IPS-18a (cell line): ENCODE data around the gene ITGB2.

Source experiments
- H3K27ac ChIP-seq: one replicate; pipeline ENCODE4 v1.5.1; 2013; ENCODE audit warnings: low read length
- H3K27me3 ChIP-seq: one replicate; pipeline ENCODE4 v1.6.1; 2013; ENCODE audit warnings: mild to moderate bottlenecking, low read length; ENCODE audit not compliant: control insufficient read depth, insufficient read depth
- H3K36me3 ChIP-seq: one replicate; pipeline ENCODE4 v1.6.1; 2013; ENCODE audit warnings: low read depth, low read length; ENCODE audit not compliant: control insufficient read depth
- H3K4me1 ChIP-seq: one replicate; pipeline ENCODE4 v1.6.1; 2013; ENCODE audit warnings: low read depth, low read length; ENCODE audit not compliant: control insufficient read depth
- H3K4me3 ChIP-seq: one replicate; pipeline ENCODE4 v1.5.1; 2013; ENCODE audit warnings: low read length
- H3K9ac ChIP-seq: one replicate; pipeline ENCODE4 v1.6.1; 2013; ENCODE audit warnings: mild to moderate bottlenecking, low read length, moderate library complexity
- H3K9me3 ChIP-seq: one replicate; pipeline ENCODE4 v1.6.1; 2013; ENCODE audit warnings: low read depth, low read length; ENCODE audit not compliant: control insufficient read depth

Gene ITGB2

GRCh38 chr21:44845418-44846223, 75.1 kb downstream of the ITGB2 start:
- no peak overlapping the region for H3K27ac ChIP-seq
- no peak overlapping the region for H3K9ac ChIP-seq
- no peaks in the 10 kb centered on the region for H3K9me3 ChIP-seq
- peaks cover 14% of the 10 kb centered on the region for H3K36me3 ChIP-seq
- peak overlapping the region; percentile 48 for H3K4me3 ChIP-seq
- peaks cover 3% of the 10 kb centered on the region for H3K4me1 ChIP-seq
- H3K27me3 ChIP-seq, result no peaks in the 10 kb centered on the region

DNA sequence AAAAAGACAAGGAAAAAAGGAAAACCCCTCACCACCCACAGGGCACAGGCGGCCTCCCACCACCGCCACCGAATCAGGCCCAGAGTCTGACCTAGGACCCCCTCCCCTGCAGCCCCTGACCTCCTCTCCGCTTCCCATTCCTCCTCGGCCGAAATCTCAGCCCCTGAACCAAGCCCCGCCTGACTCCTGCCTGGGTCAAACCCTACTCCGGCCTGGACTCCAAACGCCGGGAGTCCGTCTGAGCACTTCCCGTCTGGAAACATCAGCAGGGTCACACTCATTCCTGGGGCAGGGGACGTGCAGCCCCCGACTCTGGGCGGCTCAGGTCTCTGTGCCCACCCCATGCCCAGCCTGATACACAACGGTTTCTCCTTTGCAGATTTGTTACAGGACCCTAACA, 76.4 kb downstream of the ITGB2 start:
- peak overlapping the region; percentile 49 for H3K9ac ChIP-seq
- H3K9me3 ChIP-seq, result no peaks in the 10 kb centered on the region
- H3K36me3 ChIP-seq, result peaks cover under 1% of the 10 kb centered on the region
- peak overlapping the region; percentile 29 for H3K4me3 ChIP-seq
- no peak overlapping the region for H3K27ac ChIP-seq
- H3K4me1 ChIP-seq, result peaks cover 3% of the 10 kb centered on the region
- H3K27me3 ChIP-seq, result no peaks in the 10 kb centered on the region

DNA sequence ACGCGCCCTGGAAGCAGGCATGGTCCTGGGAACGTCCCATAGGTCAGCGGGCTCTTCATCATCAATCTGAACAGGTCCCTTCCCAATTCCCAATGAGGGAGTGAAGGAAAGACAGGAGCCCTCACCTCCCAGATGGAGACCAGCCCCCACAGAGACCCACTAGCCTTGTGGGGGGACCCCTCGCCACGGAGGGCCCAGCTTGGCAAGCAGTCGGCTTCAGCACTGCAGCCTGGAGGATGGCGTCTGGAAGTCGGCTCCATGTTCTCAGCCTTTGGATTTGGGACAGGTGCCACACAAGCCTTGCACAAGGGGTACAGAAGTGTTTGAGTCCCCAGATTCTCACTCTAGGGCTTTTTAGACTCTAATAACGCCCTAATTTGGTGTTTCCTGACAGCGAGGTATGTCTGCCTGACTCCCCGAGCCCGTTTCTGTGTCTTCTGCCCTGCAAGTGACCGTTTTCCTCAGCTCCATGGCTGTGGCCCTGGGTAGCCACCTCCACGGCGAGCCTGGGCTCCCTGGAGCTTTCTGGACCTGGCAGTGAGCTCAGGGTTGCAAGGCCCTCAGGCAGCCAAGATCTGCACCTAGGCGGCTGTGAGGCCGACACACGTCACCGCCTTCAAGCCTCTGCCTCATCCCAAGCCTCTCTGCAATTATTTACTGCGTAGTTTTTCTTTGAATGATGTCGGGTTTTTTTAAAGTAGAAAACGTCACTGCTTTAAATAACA, 77.8 kb downstream of the ITGB2 start:
- Histone ChIP-seq H3K9ac (no peak overlapping the region), H3K9me3 (no peaks in the 10 kb centered on the region), H3K4me3 (no peak overlapping the region), H3K27me3 (no peaks in the 10 kb centered on the region), H3K4me1 (peaks cover 3% of the 10 kb centered on the region), H3K36me3 (no peaks in the 10 kb centered on the region), H3K27ac (no peak overlapping the region)

DNA sequence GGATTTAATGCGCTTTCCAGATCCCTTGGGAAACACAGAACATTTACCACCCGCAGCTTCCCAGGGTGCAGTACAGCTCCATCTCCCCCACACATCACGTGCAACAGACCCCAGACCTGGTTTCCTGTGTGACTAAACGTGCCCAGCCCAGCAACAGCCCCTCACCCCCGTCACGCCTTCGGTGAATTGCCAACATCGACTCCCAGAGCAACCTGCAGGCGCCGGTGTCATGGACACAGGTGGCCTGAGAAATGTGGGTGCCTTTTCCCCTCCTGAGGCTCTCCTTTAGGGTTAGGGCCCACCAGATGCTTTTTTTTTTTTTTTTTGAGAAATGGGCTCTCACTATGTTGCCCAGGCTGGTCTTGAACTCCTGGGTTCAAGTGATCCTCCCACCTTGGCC, 78.6 kb downstream of the ITGB2 start:
- Histone ChIP-seq H3K27ac (no peak overlapping the region), H3K9me3 (no peaks in the 10 kb centered on the region), H3K4me1 (peaks cover 3% of the 10 kb centered on the region), H3K36me3 (no peaks in the 10 kb centered on the region), H3K27me3 (no peaks in the 10 kb centered on the region), H3K9ac (no peak overlapping the region), H3K4me3 (no peak overlapping the region)

- Histone ChIP-seq H3K27me3 (no peaks in the 10 kb centered on the region), H3K27ac (no peak overlapping the region), H3K9ac (no peak overlapping the region), H3K4me3 (no peak overlapping the region), H3K36me3 (no peaks in the 10 kb centered on the region), H3K9me3 (no peaks in the 10 kb centered on the region), H3K4me1 (no peaks in the 10 kb centered on the region)
These were observed 79.9 kb downstream of the ITGB2 start for GRCh38 chr21:44840771-44841170.

DNA sequence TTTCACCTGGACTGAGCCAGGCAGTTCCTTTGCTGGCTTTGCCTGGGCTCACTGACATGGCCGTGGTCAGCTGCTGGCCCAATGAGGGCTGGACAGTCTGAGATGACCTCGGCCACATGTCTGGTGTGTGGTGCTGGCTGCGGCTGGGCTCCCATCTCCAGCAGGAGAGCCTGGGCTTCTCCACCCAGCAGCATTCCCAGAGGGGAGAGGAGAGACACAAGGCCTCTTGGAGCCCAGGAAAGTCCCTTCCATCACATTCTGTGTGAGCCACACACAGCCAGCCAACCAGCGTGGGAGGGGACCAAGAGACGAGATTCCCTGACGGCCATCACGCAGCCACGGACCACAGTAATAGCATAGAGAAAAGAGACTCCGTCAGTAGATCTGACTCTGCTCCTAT, 81.7 kb downstream of the ITGB2 start:
- Histone ChIP-seq H3K36me3 (no peaks in the 10 kb centered on the region), H3K27me3 (no peaks in the 10 kb centered on the region), H3K4me1 (no peaks in the 10 kb centered on the region), H3K27ac (no peak overlapping the region), H3K4me3 (no peak overlapping the region), H3K9ac (no peak overlapping the region), H3K9me3 (no peaks in the 10 kb centered on the region)

DNA sequence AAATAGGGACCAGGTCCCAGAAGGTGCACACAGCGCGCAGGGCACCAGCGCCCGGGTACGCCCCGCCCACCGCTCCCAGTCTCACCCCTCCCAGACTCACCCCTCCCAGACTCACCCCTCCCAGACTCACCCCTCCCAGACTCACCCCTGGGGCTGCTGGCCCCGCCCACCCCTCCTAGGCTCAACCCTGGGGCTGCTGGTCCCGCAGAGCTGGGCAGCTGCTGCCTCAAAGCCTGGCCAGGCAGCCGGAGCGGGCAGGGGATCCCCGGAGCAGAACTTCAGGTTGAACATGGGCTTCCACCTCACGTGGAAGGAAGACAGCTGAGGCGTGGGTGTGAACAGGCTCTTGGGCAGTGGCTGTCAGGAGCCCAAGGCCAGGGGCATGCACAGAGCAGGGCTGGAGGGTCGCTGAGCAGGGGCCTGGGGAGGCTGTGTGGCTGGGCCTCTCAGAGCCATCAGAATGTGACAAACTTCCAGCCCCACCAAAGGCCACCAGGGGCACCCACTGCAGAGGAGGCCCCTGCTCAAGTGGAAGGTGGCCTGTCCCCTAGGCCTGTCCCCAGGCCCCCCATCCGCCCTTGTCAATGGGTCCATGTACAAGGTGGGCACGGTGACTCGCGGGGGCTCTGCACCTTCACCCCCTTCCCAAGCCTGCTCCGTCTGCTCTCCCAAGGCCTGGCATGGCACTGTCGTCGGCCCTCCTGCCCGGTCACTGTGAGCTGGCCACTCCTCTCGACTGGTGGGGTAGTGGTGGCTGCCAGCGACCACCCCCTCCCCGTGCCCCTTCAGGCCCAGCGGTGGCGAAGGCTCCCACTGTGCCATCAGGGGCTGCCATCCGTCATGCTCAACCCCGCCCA, 82.4 kb downstream of the ITGB2 start:
- Histone ChIP-seq H3K9me3 (no peaks in the 10 kb centered on the region), H3K27ac (no peak overlapping the region), H3K36me3 (no peaks in the 10 kb centered on the region), H3K9ac (no peak overlapping the region), H3K4me3 (no peak overlapping the region), H3K4me1 (no peaks in the 10 kb centered on the region), H3K27me3 (no peaks in the 10 kb centered on the region)

DNA sequence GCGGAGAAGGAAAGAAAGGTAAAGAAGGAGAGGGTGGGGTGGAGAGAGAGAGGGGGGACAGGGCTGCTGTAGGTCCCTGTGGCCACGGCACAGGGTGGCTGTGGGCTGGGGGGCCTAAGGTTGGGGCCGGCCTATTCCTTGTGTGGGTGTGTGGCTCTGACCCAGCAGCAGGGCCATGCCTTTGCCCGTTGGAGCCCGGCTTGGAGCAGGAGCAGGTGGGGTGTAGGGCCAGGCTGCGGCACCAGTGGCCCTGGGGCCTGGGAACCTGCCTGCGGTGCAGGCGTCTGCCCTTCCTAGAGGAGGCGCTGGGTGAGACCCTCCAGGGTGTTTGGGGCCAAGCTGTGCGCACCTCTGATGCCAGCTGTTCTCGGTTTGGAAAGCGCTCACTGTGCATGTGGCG, 83.2 kb downstream of the ITGB2 start:
- H3K27ac ChIP-seq, result no peak overlapping the region
- no peak overlapping the region for H3K9ac ChIP-seq

GRCh38 chr21:44836666-44837471, 83.8 kb downstream of the ITGB2 start:
- Histone ChIP-seq H3K36me3 (no peaks in the 10 kb centered on the region), H3K27ac (no peak overlapping the region), H3K27me3 (no peaks in the 10 kb centered on the region), H3K4me1 (no peaks in the 10 kb centered on the region), H3K4me3 (no peak overlapping the region), H3K9ac (no peak overlapping the region), H3K9me3 (no peaks in the 10 kb centered on the region)

More for the DNA sequence above, 83.2 kb downstream of the ITGB2 start:
- Histone ChIP-seq H3K9me3 (no peaks in the 10 kb centered on the region), H3K36me3 (no peaks in the 10 kb centered on the region), H3K27me3 (no peaks in the 10 kb centered on the region), H3K4me1 (no peaks in the 10 kb centered on the region), H3K4me3 (no peak overlapping the region)

- Histone ChIP-seq H3K27ac (no peak overlapping the region), H3K4me3 (no peak overlapping the region), H3K4me1 (no peaks in the 10 kb centered on the region), H3K9ac (no peak overlapping the region), H3K27me3 (no peaks in the 10 kb centered on the region), H3K36me3 (no peaks in the 10 kb centered on the region), H3K9me3 (no peaks in the 10 kb centered on the region)
These were observed 84.4 kb downstream of the ITGB2 start for GRCh38 chr21:44836349-44836665.
